Cerebellar cortex (tissue), 1 donor: ENCODE results near the gene FAM53A.
"Not testable (repeated sequence)": the region's sequence is repeated elsewhere in the genome, so short reads cannot be mapped to it uniquely, and the experiment has no call there.

Source experiments
- DNase-seq: peaks from one replicate; pipeline ENCODE4 v3.0.0-alpha.2; 2015; ENCODE audit warnings: low spot score

Gene FAM53A

DNA sequence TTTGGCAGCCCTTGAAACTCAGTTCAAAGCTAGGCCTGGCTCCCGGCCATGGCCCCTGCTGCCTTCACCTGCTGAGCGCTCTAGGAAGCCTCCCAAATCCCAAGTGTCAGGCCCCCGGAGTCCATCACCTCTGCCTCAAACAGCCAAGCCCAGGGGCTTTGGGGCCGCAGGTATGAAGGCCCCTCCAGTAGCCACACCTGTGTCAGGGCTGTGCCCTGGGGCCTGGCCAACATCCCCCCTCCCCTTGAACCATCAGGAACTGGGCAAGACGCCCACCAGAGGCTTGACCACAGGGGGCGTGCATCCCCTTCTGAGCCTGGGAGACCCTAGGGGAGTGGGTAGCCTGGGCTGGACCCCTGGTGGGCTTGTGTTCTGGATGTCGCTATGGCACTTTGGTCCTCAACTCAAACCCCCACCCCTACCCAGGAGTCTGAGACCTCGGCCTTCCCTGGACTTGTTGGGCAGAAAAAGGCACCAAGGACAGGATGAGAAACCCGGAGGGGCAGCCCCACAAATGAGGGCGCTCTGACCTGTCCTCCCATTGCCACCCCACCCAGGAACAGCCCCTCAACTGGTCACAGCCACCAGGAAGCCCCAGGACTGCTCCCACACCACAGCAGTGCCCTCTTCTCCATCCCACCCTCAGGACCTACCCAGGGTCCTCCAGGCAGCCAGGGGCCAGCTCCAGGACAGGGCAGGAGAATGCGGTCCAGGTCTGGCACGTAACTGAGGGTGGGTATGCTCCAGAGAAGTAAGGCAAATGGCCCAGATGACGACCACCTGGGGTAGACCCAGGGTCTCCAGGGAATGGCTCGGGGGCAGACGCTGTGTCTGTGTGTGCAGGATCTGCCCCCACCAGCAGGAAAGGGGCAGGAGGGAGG is 32.2 kb upstream of the FAM53A start:
- no peak for DNase-seq

DNA sequence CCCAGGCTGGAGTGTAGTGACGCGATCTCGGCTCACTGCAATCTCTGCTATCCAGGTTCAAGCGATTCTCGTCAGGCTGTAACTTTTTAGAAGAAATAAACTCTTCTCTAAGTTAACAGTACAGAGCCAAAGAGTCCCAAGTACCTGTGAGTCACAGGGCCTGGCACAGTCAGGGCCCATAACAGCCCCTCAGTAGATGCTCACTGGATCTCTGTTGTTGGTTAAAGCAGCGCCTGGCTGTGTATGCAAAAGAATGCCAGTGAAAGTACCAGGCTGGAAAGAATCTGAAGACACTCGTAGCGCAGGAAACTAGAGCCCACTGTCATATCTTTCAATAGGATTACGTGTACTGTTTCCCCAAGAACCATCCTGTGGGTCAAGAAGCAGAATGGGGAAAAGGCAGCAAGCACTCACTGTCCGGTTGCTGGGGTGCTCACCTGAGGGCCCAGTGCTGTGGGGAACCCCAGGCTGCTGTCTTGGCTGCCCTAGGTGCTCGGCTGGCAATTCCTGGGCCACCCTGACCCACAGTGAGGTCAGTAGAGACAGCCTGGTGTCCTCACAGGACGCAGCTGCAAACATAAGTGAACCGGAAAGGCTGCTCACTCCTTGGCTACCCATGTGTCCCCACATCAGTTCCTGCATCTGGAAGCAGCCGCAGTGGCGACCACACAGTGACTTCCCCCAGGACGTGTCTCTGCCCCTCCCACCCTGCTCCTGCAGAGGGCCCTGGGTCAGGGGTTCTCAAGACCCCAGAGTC is 31.1 kb upstream of the FAM53A start:
- no peak for DNase-seq

DNA sequence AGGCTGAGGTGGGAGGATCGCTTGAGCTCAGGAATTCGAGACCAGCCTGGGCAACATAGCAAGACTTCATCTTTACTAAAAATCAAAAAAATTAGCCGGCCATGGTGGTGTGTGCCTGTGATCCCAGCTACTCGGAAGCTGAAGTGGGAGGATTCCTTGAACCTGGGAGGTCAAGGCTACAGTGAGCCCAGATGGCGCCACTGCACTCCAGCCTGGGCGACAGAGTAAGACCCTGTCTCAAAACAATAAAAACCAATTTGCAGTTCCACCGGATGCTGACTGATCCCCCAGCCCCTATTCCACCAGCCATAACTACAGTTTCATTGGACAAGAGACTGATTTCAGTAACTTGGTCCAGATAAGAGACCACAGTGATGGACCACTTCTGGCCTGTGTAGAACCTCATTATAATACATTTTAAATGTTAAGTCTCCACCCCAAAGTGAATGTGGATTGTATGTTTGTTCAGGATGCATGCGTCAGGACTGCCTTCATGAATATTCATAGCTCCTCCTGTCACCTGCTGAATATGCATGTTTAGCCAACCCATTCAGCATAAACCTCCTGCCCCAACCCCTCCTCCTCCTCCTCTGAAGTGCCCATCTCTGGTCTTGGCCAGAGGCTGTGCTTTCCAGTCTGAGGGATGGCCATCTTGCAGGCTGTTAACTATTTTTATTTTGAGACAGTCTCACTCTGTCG is 30.3 kb upstream of the FAM53A start:
- peak; percentile 59 for DNase-seq

DNA sequence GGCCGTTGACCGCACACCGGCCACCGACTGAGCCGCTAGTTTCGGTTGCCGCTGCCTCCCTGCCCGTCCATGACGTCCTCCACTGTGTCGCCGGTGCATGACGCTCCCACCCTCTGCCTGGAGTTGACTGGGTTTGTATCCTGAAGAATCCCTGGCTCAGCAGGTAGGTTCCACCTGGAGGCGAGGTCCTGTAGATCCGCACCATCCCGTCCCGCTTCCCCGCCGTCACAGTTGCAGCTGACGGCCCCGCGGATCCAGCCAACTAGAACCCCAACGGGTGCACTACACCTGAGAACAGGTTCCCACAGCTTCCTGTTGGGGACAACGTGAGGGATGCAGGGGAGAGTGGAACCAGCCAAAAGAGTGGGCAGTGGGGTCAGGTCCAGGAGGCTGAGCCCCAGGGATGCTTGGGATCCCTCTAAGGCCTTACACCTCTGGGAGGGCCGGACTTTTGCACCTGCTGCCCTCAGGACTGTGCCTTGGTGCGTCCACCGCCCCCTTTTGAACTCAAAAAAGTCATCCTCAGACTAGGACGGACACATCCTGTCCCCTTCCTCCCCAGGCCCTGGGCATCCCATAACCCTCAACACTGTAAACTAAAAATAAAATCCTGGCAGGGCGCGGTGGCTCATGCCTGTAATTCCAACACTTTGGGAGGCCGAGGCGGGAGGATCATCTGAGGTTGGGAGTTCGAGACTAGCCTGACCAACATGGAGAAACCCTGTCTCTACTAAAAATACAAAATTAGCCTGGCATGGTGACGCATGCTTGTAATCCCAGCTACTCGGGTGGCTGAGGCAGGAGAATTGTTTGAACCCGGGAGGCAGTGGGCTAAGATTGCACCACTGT is 29.1 kb upstream of the FAM53A start:
- DNase-seq = no peak

DNA sequence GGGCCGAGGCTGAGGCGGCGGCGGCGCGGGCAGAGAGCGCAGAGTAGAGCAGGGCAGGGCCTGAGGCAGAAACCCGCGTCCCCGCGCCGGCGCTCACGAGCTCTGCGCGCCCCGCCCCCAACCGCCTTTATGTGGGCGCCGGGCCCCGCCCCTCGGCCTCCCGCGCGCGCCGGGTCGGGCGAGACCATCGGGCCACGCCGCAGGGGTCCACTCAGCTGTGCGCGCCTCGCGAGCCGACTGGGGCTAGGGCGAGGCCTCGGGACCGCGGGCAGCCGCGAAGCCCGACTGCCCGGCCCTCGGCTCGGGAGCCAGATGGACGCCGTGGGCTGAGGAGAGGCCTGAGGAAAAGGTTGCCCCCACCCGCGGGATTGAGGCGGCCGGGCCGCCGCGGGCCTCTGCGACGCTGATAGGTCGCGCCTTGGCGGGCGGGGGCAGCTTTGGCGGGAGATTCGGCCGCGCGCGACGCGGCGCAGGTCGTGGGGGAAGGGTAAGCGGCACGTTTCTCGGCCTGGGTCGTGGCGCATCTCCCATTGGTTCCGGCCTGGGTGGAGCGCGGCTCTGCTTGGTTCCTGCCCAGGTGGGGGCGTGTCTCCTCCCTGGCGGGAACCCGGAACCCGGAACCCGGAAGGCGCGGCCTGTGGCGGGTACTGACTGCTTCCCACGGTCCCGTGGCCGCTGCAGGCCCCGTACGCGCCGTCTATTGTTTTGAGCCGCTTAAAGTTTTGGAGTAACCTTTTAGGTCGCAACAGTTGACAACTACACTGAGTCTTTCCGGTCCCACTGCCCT is 28.3 kb upstream of the FAM53A start, which contains the start of gene SLBP:
TSS of gene SLBP (minus strand) at position 104 of the 787 bp plus-strand sequence. CDS start 131 bp downstream, outside the sequence.
- peak; percentile 88 for DNase-seq

DNA sequence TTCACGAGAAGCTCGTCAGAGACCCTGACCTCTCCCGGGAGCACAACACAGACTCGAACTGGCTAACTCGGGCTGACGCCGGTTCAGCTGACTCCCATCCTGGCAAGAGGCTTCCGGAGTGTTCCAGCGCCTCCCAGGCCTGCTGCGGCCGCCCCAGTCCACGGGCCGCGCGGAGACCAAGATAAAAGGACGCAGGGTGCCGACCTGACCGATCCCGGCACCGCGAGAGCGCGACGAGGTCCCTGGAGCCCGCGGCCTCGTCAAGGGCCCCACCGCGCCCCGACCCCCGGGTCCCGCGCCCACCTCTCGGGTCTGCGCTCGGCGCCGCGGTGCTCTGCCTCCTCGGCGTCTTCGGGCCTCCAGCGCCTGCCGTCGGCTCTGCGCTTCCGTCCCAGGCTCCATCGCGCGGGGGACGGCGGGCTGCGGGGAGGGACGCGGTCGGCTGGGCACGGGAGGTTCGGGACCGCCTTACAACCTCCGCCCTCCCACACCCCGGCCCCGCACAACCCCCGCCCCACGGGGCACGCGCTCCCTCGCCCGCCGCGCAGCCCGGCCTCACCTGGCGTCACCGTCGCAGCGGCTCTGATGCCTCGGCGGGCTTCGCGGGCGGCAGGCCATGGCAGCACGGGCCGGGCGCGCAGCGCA is 27.6 kb upstream of the FAM53A start:
- DNase-seq = peak; percentile 27

DNA sequence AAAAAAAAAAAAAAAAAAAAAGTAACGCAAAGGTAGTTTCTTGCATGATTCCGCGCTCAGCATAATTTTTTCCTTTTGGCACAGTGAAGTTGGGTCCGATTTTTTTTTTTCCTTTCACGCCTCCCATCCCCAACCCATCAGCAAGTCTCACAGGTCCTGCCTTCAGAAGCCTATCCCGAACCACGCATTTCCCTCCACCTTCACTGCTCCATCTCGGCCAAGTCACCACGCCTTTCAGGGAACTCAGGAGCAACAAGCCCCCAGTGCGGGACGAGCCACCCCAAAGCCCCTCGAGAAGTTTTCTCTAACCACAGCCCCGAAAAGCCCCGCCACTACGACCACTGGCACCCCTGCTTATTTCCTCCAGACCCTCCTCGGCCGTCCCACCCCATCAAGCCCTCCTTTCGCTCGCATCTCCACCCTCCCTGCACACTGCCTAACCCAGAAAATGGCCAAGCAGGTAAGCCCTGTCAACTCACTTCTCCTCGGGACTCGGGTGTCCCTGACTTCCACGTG is 27.0 kb upstream of the FAM53A start:
- no peak for DNase-seq

DNA sequence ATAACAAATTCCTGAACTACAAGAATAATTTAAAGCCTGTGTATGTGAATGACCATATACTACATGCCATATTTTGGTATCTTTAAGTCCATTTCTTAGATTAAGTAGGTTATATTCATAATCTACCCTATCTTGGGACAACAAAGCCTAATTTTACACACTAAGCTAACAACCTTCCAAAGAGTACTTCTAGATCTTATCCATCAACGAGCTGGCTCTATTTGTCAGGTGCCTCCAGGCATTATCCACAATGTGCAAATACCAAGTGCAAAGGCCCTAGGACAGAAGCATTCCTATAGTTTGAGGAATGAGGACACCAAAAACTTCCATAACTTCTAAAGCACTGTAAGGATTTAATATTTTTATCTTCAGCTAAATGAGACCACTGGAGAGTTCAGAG is 24.5 kb upstream of the FAM53A start:
- no peak for DNase-seq

DNA sequence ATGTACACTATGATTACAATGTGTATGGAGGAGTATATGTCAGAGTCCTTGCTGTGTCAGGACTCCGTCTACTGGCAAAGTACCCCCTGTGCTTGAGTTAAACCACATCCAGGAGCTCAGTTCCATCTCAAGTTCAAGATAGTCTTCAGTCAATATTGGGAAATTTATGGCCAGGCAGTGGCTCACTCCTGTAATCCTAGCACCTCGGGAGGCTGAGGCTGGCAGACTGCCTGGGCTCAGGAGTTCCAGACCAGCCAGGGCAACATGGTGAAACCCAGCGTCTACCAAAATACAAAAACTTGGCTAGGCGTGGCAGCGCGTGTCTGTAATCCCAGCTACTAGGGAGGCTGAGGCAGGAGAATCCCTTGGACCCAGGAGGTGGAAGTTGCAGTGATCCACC is 22.2 kb upstream of the FAM53A start:
- DNase-seq = no peak

DNA sequence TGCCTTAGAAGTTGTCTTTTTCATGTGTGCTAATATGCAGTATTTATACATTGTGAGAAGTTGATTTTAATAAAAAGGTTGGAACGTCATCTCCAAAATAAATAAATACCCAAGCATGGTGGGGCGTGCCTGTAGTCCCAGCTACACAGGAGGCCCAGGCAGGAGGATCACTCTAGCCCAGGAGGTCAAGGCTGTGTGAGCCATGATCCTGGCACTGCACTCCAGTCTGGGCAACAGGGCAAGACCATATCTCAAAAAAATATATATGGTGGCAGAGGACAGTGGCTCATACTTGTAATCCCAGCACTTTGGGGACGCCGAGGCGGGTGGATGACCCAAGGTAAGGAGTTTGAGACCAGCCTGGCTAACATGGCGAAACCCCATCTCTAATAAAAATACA is 21.6 kb upstream of the FAM53A start:
- DNase-seq = no peak

DNA sequence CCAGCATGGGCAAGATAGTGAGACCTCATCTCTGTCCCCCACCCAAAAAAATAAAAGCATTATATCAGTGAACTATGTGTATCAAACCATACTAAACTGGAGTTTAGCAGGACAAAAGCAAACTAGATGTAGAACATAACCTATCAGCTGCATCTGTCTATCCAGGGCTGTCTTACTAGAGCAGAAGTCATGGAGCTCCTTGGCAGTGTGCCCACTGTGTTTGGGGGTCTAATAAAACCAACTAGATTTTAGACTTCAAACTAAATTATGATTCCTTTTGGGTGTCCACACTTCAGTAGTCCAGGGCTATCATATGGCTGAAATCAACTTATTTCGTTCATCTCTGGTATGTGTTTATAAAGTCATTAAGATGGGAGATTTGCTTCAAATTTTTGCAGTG is 19.8 kb upstream of the FAM53A start:
- no peak for DNase-seq

DNA sequence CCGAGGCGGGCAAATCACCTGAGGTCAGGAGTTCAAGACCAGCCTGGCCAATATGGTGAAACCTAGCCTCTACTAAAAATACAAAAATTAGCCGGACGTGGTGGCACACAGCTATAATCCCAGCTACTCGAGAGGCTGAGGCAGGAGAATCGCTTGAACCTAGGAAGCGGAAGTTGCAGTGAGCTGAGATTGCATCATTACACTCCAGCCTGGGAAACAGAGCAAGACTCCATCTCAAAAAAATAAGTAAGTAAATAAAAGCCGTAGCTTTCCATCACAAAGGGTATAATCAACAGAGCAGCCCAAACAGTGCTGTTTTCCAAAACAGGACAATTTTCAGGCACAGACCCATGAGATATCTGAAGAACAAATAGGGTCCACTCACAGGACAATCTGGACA is 17.6 kb upstream of the FAM53A start:
- DNase-seq = not testable (repeated sequence)

DNA sequence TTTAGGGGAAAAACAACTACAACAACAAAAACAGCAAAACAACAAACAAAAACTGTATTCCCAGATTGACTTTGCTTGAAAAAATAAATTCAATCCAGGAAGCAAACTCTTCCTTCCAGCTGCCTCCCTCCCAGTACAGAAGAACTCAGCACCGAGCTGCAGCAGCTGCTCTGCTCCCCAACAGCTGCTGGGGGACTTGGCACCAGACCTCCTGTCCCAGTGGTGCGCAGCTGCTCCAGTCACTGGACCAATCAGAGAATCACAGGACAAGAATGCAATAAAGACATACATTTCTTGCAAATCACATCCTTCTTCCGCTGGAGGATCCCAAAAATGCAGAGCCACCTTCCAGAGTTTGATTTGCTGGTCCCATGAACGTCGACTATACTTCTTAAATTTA is 11.8 kb upstream of the FAM53A start:
- DNase-seq = no peak

DNA sequence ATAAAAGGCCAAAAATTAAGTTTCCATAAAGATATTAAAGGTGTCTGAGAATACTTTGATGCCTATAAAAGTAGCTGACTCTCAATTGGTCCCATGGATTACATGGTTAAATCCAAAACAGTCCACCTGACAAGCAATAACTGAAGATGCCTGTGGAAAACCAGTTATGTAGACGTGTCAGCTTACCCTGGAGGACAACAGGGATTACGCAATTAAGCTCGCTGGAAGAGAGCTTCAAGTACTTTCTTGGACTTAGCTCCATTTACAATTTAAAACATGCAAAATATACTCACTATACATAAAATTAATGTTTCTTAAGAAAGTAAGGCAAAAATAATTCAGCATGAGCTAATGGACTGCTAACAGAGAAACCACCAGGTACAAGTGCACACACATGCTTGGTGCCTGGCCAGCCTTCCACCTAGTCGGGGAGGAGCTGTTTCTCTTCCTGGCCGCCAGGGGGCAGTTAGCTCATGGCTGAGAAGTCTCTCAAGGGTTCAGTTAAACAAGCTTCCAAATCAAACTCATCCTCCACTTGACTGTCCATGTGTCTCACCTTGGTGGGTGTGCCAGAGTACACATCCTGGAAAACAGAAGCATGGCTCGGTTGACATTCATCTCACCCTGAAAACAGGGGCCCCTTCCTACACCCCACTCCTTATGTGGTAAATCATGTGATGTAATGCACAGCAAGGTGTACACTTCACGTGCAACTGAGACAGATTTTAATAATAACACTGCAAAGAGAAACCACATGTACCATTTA is 9.2 kb upstream of the FAM53A start:
- DNase-seq = peak; percentile 87

DNA sequence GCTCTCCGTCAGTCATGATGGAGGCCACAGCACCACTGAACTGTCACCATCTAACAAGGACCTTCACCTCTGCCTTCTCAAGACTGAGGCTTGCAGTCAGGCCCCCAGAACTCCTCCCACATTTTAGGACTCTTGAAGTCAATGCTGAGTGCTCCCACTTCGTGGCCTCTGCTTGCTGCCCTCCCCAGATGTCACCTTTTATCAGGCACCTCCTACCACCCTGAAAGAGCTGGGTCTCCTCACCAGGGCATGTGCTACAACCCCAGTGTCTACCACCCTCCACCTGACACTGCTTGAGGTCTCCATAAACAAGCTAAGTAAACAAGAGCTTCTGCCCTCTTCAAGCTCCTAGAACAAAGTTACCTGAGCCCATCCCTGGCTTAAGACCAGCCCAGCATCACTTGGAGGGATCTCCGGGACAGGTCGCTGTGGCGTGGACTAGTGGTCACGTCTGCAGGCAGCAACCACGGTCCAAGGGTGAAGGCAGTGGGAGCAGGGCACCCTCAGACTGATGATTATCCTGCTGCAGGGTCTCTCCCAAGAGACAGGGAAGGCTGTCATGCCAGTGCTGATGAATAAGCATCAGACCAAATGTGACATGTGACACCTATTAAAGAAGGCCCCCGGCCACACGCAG is 7.7 kb upstream of the FAM53A start:
- DNase-seq = no peak

DNA sequence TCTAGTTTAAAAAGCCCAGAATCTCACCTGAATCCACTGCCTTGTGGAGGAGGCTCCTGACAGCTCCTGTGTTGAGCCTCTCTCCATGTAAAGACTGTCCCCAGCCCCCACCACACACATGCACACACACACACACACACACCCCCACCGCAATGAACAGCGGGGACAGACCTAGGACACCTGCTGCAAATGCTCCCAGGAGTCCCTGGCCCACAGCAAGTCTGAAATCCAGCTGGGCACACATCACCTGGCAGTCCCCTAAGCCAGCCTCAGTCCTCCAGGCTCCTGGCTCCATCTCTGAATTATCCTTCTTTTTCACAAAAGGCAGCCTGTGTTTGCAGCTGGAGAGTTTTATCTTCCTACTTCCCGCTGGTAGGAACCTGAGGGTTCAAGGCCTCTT is 6.6 kb upstream of the FAM53A start:
- DNase-seq = no peak

DNA sequence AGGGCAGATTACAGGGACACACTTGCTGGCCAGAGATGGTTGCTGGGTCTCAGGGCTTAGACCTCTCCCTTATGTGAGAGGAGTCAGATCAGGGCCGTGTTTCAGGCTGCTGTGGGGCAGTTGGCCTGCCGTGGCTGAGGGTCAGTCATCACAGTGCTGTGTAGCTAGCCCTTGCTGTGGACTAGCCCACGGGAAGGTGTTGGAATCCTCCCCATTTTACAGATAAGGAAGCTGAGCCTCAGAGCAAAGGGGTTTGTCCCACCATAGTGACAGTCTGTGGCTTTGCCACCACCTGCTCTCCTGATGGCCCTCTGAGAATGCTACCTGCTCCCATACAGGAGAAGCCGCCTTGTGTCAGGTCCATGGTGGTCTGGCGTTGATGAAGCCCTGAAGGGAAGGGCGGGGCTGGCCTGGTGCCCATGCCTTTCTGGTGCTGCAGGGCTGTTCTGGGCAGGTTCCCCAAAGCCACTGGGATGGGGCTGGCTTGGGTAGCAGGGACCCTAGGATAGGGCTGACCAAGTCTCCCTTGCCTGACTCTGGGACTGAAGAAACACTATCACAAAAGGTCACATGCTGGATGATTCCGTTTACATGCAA is 2.4 kb upstream of the FAM53A start:
- DNase-seq = no peak
